C4-2B (cell line): Measurements from ENCODE around the gene TRDMT1.

ENCODE experiments used
- CTCF ChIP-seq: fragments of 450-650 bp; conservative IDR thresholded peaks from 2 replicates; pipeline ENCODE4 v1.5.1; 2017; ENCODE audit warnings: mild to moderate bottlenecking
- ZFX ChIP-seq: fragments of 450-650 bp; IDR thresholded peaks from 2 replicates; pipeline ENCODE4 v1.6.1; 2017

GRCh38 chr10:17240616-17241015 lies 39.1 kb upstream of the TRDMT1 start:
- no peak for TF ChIP-seq CTCF
- no peak for TF ChIP-seq ZFX
